Fibroblast of lung (primary cell): ENCODE data around the gene SLC30A7.

Source experiments
- CTCF ChIP-seq, 2 donors: IDR thresholded peaks in 1 of 2; conservative IDR thresholded peaks in 1 of 2; 1 replicate in 1 of 2; 2 replicates in 1 of 2; pipeline ENCODE4 v1.5.1; 2011 to 2012; ENCODE audit warnings: low read length in 2 of 2, control low read depth in 1 of 2, inconsistent platforms in 1 of 2, low read depth in 1 of 2, mild to moderate bottlenecking in 1 of 2
- EZH2 ChIP-seq: IDR thresholded peaks from 2 replicates; pipeline ENCODE4 v1.5.1; 2012; ENCODE audit warnings: low read length, control low read depth, mild to moderate bottlenecking; ENCODE audit errors: missing control alignments

DNA sequence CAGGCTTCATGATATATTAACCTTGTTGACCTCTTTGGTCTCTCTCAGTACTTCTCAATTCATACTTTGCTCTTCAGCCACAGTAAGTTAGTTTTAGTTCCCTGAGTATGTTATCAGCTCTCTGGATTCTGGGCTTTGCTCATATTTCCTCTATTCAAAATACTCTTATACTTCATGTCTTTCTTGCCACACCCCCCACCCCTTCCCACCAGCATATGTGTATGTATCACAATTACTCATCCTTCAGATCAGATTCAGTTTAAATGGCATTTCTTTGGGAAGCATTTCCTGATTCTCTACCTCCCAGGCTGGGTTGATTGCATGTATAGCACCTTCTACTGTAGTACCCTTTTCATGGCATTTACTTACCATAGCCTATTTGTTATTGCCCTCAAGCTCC lies 28.3 kb downstream of the SLC30A7 start:
- TF ChIP-seq EZH2, result no peak
- no peak for TF ChIP-seq CTCF (conservative IDR thresholded peaks at IDR 0.05 in 1 of 2, IDR thresholded peaks at IDR 0.05 in 1 of 2; ENCODE audit: low read depth in 1 of 2, low read length in 2 of 2)
